MG63 (cell line): Measurements from ENCODE around the gene NR0B2. TPM values are rescaled to one million over a fixed set of nuclear protein-coding genes. Genes with fewer than 3 reads are reported as not detected.
"Not testable (repeated sequence)": the region's sequence is repeated elsewhere in the genome, so short reads cannot be mapped to it uniquely, and the experiment has no call there.

ENCODE experiments used
- DNase-seq: peaks from one replicate; pipeline ENCODE4 v3.0.0-alpha.2; 2020
- H3K27me3 ChIP-seq: fragments of 250-450 bp; sonication (Bioruptor Pico); 2 replicates; pipeline ENCODE4 v1.5.1; 2020; ENCODE audit warnings: mild to moderate bottlenecking, moderate library complexity
- H3K36me3 ChIP-seq: fragments of 250-450 bp; sonication (Bioruptor Pico); 2 replicates; pipeline ENCODE4 v1.5.1; 2020; ENCODE audit warnings: mild to moderate bottlenecking, moderate library complexity
- H3K4me3 ChIP-seq: fragments of 250-450 bp; sonication (Bioruptor Pico); 2 replicates; pipeline ENCODE4 v1.5.1; 2020; ENCODE audit warnings: mild to moderate bottlenecking, moderate library complexity
- H3K9me3 ChIP-seq: fragments of 250-450 bp; sonication (Bioruptor Pico); 2 replicates; pipeline ENCODE4 v1.5.1; 2020; ENCODE audit warnings: mild to moderate bottlenecking, moderate library complexity
- total RNA-seq: library from RNA; depleted of rRNA; stranded (reverse); fragments of >200 nt; shearing (Covaris generic); gene quantifications from 2 replicates; pipeline ENCODE4 v1.2.3, GENCODE V29; 2014; ENCODE audit warnings: low replicate concordance; rRNA removed

The NR0B2 gene
- not detected in 2 replicates for total RNA-seq

GRCh38 chr1:26913754-26914619, at the start of gene NR0B2:
Gene NR0B2 (minus strand): TSS chr1:26913975. CDS start chr1:26913940, 35 bp downstream.
- no peak for DNase-seq
- H3K4me3 ChIP-seq = no peak within 1 kb of the TSS
- H3K9me3 ChIP-seq = no peaks in the 10 kb centered on the region
- H3K36me3 ChIP-seq = no peaks in the 10 kb centered on the region
- H3K27me3 ChIP-seq = no peaks in the 10 kb centered on the region

GRCh38 chr1:26961826-26962225, 48.1 kb upstream of the NR0B2 start:
- no peak overlapping the region for H3K4me3 ChIP-seq
- H3K36me3 ChIP-seq = no peaks in the 10 kb centered on the region
- H3K27me3 ChIP-seq = no peaks in the 10 kb centered on the region
- peak; percentile 19 for DNase-seq
- no peaks in the 10 kb centered on the region for H3K9me3 ChIP-seq

- Histone ChIP-seq H3K4me3 (no peak overlapping the region), H3K36me3 (no peaks in the 10 kb centered on the region), H3K27me3 (no peaks in the 10 kb centered on the region), H3K9me3 (no peaks in the 10 kb centered on the region)
- DNase-seq = no peak
Measured at GRCh38 chr1:26960625-26960966, 46.8 kb upstream of the NR0B2 start.

GRCh38 chr1:26959722-26960624, 46.2 kb upstream of the NR0B2 start, which contains the start of gene KDF1:
Gene KDF1 (minus strand): TSS chr1:26960468. CDS start chr1:26952380, 8,088 bp downstream.
- Histone ChIP-seq H3K36me3 (no peaks in the 10 kb centered on the region), H3K4me3 (no peak within 1 kb of the TSS), H3K27me3 (no peaks in the 10 kb centered on the region), H3K9me3 (no peaks in the 10 kb centered on the region)
- DNase-seq = no peak

- Histone ChIP-seq H3K9me3 (no peaks in the 10 kb centered on the region), H3K36me3 (no peaks in the 10 kb centered on the region), H3K4me3 (no peak overlapping the region), H3K27me3 (no peaks in the 10 kb centered on the region)
- no peak for DNase-seq
Measured at GRCh38 chr1:26959270-26959669, 45.5 kb upstream of the NR0B2 start.

- H3K4me3 ChIP-seq = no peak overlapping the region
Measured at GRCh38 chr1:26957306-26957705, 43.5 kb upstream of the NR0B2 start.

GRCh38 chr1:26956321-26956720, 42.5 kb upstream of the NR0B2 start:
- Histone ChIP-seq H3K9me3 (no peaks in the 10 kb centered on the region), H3K36me3 (no peaks in the 10 kb centered on the region), H3K4me3 (no peak overlapping the region), H3K27me3 (no peaks in the 10 kb centered on the region)
- no peak for DNase-seq

More at GRCh38 chr1:26957306-26957705, 43.5 kb upstream of the NR0B2 start:
- Histone ChIP-seq H3K36me3 (no peaks in the 10 kb centered on the region), H3K27me3 (no peaks in the 10 kb centered on the region), H3K9me3 (no peaks in the 10 kb centered on the region)
- DNase-seq = no peak

GRCh38 chr1:26953374-26953773, 39.6 kb upstream of the NR0B2 start:
- DNase-seq = no peak
- Histone ChIP-seq H3K9me3 (no peaks in the 10 kb centered on the region), H3K36me3 (no peaks in the 10 kb centered on the region; the same call in 1 of the 2 replicates), H3K27me3 (no peaks in the 10 kb centered on the region), H3K4me3 (no peak overlapping the region)

- no peaks in the 10 kb centered on the region for H3K27me3 ChIP-seq
- DNase-seq = no peak
Measured at GRCh38 chr1:26951821-26952497, 38.2 kb upstream of the NR0B2 start.

GRCh38 chr1:26951216-26951615, 37.4 kb upstream of the NR0B2 start:
- DNase-seq = no peak
- H3K27me3 ChIP-seq = no peaks in the 10 kb centered on the region
- no peak overlapping the region for H3K4me3 ChIP-seq

More at GRCh38 chr1:26951821-26952497, 38.2 kb upstream of the NR0B2 start:
- Histone ChIP-seq H3K9me3 (no peaks in the 10 kb centered on the region), H3K4me3 (no peak overlapping the region), H3K36me3 (peaks cover 5% of the 10 kb centered on the region)

GRCh38 chr1:26950602-26951001, 36.8 kb upstream of the NR0B2 start:
- H3K4me3 ChIP-seq = no peak overlapping the region
- no peaks in the 10 kb centered on the region for H3K9me3 ChIP-seq
- no peaks in the 10 kb centered on the region for H3K27me3 ChIP-seq
- H3K36me3 ChIP-seq = peaks cover 19% of the 10 kb centered on the region
- no peak for DNase-seq

More at GRCh38 chr1:26951216-26951615, 37.4 kb upstream of the NR0B2 start:
- H3K36me3 ChIP-seq = peaks cover 12% of the 10 kb centered on the region
- no peaks in the 10 kb centered on the region for H3K9me3 ChIP-seq

GRCh38 chr1:26949926-26950319, 36.1 kb upstream of the NR0B2 start:
- Histone ChIP-seq H3K4me3 (no peak overlapping the region), H3K27me3 (no peaks in the 10 kb centered on the region), H3K36me3 (peaks cover 25% of the 10 kb centered on the region), H3K9me3 (no peaks in the 10 kb centered on the region)
- peak; percentile 32 for DNase-seq

- Histone ChIP-seq H3K36me3 (peaks cover 31% of the 10 kb centered on the region), H3K27me3 (no peaks in the 10 kb centered on the region), H3K4me3 (no peak overlapping the region), H3K9me3 (no peaks in the 10 kb centered on the region)
- peak; percentile 36 for DNase-seq
Measured at GRCh38 chr1:26949266-26949925, 35.6 kb upstream of the NR0B2 start.

- H3K36me3 ChIP-seq = peaks cover 36% of the 10 kb centered on the region
- H3K9me3 ChIP-seq, DNase-seq, H3K4me3 ChIP-seq, H3K27me3 ChIP-seq: not testable (repeated sequence)
Measured at GRCh38 chr1:26948725-26949057, 34.9 kb upstream of the NR0B2 start.

- peaks cover 60% of the 10 kb centered on the region for H3K36me3 ChIP-seq
- H3K4me3 ChIP-seq = no peak overlapping the region
- no peaks in the 10 kb centered on the region for H3K27me3 ChIP-seq
- H3K9me3 ChIP-seq = no peaks in the 10 kb centered on the region
- DNase-seq = no peak
Measured at GRCh38 chr1:26946270-26946669, 32.5 kb upstream of the NR0B2 start.

- Histone ChIP-seq H3K36me3 (peaks cover 62% of the 10 kb centered on the region), H3K9me3 (no peaks in the 10 kb centered on the region), H3K4me3 (no peak overlapping the region), H3K27me3 (no peaks in the 10 kb centered on the region)
- no peak for DNase-seq
Measured at GRCh38 chr1:26945728-26946127, 32.0 kb upstream of the NR0B2 start.
